IMR-90 (cell line): ENCODE measurements around the gene PERM1. TPM values are rescaled to one million over a fixed set of nuclear protein-coding genes. Genes with fewer than 3 reads are reported as not detected.

Experiments used
- CEBPB ChIP-seq: IDR thresholded peaks from 2 replicates; pipeline ENCODE4 v1.6.1; 2012; ENCODE audit warnings: low read depth, low read length, improper control_type of control experiment
- CTCF ChIP-seq: conservative IDR thresholded peaks from 2 replicates; pipeline ENCODE4 v1.5.1; 2012; ENCODE audit warnings: mild to moderate bottlenecking, low read depth, low read length, improper control_type of control experiment
- polyA plus RNA-seq, 3 experiments: library from polyadenylated mRNA; depleted of rRNA; stranded (reverse); fragments of >200 nt; gene quantifications; 2 replicates each; pipeline ENCODE4 v1.2.3, GENCODE V29; 2012; ENCODE audit warnings: low replicate concordance in 1 of 3
- total RNA-seq: library from RNA; depleted of rRNA; stranded (reverse); fragments of >200 nt; gene quantifications from 2 replicates; pipeline ENCODE4 v1.2.3, GENCODE V29; 2012

Gene PERM1
- total and polyA plus RNA-seq, 2 of the 4 experiments (the other 2 are of a cell fraction): not detected

GRCh38 chr1:942411-942821 is 39.5 kb downstream of the PERM1 start (continued):
- TF ChIP-seq CTCF (no peak), CEBPB (no peak)
